ENCODE data around the gene UBE2J1.
"Not testable (repeated sequence)": the region's sequence is repeated elsewhere in the genome, so short reads cannot be mapped to it uniquely, and the experiment has no call there.

The UBE2J1 gene

DNA sequence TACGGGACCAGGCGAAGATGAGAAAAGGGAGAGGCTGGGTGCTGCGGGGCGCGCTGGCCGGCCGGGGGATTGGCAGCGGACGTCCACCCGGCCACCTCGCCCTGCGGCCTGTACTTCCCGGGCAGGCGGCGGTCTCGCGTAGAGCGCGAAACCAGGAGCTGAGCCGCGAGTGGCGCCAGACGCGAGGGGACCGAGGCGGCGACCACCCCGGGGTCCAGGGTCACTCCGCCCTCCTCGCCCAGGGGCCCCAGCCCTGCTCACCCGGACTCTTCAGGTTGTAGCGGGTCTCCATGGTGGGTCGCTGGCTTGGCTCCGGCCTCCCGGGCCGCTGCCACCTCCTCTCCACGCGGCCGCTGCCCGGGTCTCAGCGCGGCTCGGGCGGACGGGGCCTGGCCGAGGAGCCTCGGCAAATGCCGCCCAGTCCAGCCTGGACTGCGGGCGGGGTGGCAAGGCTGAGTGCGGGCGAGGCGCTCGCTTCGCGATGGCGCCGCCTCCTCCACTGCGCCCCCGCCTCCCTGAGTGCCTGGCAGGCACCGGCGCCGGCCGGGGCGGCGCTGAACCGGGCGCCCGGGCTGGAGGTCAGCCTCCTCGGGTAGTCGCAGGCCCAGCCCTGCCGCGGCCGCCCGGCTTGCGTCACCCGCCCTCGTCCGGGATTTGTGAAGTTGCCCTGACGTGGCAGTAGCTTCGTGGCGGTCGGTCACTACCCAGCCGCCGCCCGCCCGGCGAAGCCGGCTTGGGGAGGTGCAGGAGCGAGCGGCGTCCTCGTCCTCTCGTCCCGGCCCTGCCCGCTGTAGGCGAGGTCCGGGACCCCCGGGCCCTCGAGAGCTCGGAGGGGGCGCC lies at the start of gene UBE2J1:
Gene UBE2J1 (minus strand): TSS at position 445 of the 840 bp plus-strand sequence. CDS start 153 bp downstream, at position 292.
- peak; percentile 80 to 84 for DNase-seq

DNA sequence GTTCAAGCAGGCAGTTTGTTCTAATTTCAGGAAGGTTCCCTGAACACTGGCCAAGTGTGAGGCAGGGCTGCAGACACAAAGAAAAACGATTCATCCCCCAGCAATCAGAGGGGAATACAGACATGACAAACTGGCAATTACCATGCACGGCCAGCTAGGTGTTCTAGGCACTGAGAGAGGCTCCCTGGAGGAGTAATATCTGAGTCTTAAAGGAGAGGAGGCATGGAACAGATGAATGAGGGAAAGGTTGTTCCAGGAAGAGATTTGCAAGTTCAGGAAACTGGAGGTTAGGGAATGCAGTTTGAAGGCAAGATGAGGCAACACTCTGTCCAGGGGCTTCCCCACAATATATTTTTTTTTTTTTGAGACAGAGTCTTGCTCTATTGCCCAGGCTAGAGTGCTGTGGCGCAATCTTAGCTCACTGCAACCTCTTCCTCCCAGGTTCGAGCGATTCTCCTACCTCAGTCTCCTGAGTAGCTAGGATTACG lies 48.4 kb upstream of the UBE2J1 start:
- DNase-seq: no peak

GRCh38 chr6:89400050-89400449 lies 47.5 kb upstream of the UBE2J1 start:
- no peak for DNase-seq

DNA sequence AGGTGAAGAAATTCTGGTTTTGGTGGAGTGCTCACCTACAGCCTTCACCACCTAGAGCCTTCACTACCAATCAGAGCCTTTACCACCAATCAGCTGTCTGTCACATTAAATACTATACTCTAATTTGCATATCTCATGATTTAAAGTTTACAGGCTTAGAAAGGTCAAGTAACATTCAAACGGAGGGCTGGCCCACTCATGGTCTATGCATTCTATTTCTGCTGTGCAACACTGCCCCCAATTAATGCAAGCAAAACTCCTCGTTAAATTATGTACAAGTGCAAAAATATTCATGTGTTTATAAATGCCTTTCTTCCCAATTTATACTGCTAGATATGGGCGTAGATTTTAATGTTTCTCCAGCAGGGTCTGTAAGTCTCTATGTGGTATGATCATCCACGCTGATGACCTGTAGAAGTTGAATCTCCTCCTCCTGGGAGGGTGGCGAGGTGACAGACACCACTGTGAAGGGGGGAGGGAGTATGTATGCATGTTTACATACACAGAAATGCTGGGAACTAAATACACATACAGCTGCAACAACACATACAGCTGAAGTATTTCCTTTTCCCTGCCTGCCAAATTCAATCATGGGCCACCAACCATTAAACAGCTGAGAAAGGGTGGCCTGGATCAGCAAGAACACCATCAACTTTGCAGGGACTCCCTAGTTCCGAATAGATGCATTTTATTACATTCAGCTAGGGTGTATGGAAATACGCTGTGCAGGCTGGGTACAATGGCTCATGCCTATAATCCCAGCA lies 46.4 kb upstream of the UBE2J1 start:
- DNase-seq: no peak

GRCh38 chr6:89397884-89398283 lies 45.4 kb upstream of the UBE2J1 start:
- DNase-seq: not testable (repeated sequence)

DNA sequence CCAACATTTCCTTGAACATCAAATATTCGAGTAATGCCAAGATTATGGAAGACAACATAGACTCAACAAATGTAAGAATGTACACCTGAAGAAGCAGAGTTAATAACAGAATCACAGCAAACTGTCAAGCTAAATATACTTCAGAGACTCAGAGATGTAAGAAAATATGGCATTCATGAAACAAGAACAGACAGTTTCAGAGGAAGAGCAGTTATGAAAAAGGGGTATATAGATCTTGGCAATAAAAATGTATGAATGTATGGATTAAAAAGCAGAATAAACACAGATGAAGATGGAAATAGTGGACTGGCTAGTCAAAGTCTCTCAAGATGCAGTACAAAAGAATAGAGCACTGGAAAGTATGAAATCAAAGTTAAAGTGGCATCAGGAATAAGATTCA lies 41.1 kb upstream of the UBE2J1 start:
- DNase-seq: no peak

- no peak for DNase-seq
These were observed 40.3 kb upstream of the UBE2J1 start for GRCh38 chr6:89392823-89393222.

DNA sequence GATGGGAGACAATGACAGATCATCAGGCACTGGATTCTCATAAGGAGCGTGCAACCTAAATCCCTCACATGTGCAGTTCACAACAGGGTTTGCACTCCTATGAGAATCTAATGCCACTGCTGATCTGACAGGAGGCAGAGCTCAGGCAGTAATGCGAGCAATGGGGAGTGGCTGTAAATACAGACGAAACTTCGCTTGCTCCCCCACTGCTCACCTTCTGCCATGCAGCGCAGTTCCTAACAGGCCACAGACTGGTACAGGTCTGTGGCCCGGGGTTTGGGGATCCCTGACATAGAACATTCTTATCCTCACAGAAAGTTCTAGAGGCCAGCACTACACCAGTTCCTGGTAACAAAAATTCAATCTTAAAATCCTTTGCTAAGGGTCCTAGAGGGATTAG lies 36.3 kb upstream of the UBE2J1 start:
- no peak for DNase-seq

- no peak for DNase-seq
These were observed 35.1 kb upstream of the UBE2J1 start for GRCh38 chr6:89387516-89388201.

- no peak for DNase-seq
These were observed 34.5 kb upstream of the UBE2J1 start for GRCh38 chr6:89386917-89387491.

GRCh38 chr6:89385846-89386245 lies 33.3 kb upstream of the UBE2J1 start:
- DNase-seq: no peak

GRCh38 chr6:89385156-89385667 lies 32.7 kb upstream of the UBE2J1 start:
- no peak for DNase-seq

DNA sequence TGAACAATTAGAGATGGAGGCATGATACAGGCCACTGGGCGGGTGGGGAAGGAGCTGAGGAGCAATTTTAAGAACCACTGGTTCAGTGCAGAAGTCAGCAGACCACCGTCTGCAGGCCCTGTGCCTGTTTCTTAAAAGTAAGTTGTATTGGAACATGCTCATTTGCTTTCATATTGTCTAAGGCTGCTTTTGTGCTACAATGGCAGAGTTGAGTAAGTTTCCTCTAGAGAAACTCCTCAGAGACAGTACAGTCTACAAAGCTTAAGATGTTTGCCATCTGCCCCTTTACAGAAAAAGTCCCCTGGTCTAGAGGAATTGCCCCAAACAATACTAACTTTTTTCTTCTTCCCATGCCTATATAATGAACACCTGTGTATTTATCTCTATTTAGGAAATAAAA lies 28.5 kb upstream of the UBE2J1 start:
- no peak for DNase-seq

- no peak for DNase-seq
These were observed 26.8 kb upstream of the UBE2J1 start for GRCh38 chr6:89379281-89379680.

DNA sequence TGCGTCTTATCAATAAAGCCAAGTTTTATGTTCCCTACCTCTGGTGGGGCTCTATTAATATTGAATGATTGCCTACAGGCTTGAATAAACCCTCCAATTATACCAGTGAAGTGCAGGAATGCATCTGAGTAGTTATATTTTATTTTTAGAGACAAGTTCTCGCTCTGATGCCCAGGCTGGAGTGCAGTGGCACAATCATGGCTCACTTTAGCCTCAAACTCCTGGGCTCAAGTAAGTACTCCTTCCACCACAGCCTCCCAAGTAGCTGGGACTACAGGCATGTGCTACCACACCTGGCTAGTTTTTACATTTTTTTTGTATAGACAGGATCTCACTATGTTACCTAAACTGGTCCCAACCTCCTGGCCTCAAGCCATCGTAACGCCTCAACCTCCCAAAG lies 26.1 kb upstream of the UBE2J1 start:
- no peak for DNase-seq

- DNase-seq: peak; percentile 45 to 61
These were observed 23.1 kb upstream of the UBE2J1 start for GRCh38 chr6:89375427-89376267.

GRCh38 chr6:89372506-89372901 lies 20.0 kb upstream of the UBE2J1 start:
- DNase-seq: no peak

GRCh38 chr6:89371849-89372505 lies 19.5 kb upstream of the UBE2J1 start:
- DNase-seq: peak; percentile 84 to 86

GRCh38 chr6:89368999-89369398 lies 16.5 kb upstream of the UBE2J1 start:
- no peak for DNase-seq

- DNase-seq: peak; percentile 75 to 78
These were observed 15.6 kb upstream of the UBE2J1 start for GRCh38 chr6:89368107-89368506.

- DNase-seq: no peak
These were observed 12.1 kb upstream of the UBE2J1 start for GRCh38 chr6:89364586-89364985.

All from activated CD4-positive, alpha-beta T cell treated with anti-CD3 and anti-CD28 coated beads, Interleukin-2, amount 50 U/mL, for 48 hours (primary cell).